DMS53 treated with DMSO at 0.1 percent for 48 hours (cell line): ENCODE data around the gene FIS1.
A peak's percentile ranks its signal among the peaks of the same experiment; 100 is the strongest.
"Not testable (repeated sequence)": the region's sequence is repeated elsewhere in the genome, so short reads cannot be mapped to it uniquely, and the experiment has no call there.

ENCODE experiments used
- DNase-seq: peaks from one replicate; lab custom pipeline; 2025; ENCODE audit not compliant: unreplicated experiment; lab: John Stamatoyannopoulos, UW

FIS1 gene

GRCh38 chr7:101258243-101258731, 13.4 kb upstream of the FIS1 start:
- no peak for DNase-seq

GRCh38 chr7:101255796-101256195, 10.9 kb upstream of the FIS1 start:
- no peak for DNase-seq

GRCh38 chr7:101253199-101253598, 8.3 kb upstream of the FIS1 start:
- DNase-seq = not testable (repeated sequence)

DNA sequence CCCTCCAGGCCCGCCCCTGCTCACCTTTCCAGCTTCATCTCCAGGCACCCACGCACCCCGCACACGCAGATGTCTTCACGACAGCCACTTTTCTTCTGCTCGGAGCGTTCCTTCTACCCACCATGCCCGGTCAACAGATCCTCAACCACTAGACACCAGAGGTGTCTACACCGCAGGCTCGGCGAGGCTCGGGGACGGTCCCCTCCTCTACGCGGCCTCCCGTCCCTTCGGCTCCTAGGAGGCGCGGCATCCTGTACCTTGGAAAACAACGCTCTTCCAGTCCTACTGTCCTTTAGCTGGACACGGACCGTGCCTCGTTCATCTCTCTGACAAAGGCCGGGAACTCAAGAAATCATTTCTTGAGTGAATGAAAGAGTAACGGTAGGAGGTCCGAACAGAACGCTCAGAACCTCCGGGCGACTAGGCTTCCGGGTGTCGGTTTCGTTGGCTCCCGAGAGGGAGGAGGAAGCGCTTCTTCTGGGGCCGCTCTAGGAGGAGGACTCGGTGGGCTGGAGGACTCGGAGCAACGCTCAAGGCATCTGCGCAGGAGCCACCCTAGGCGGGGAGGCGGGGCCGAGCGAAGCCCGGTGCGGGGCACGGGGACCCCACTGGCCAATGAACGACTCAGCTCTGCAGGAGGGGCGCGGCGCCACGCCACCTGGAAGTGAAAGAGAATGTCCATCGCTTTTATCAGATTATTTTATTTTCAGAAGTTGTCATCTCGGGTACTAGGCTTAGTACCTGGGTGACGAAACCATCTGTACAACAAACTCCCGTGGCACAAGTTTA, 7.2 kb upstream of the FIS1 start:
- peak; percentile 96 for DNase-seq

- DNase-seq = no peak
Measured at GRCh38 chr7:101250324-101250723, 5.4 kb upstream of the FIS1 start.

GRCh38 chr7:101248276-101248675, 3.4 kb upstream of the FIS1 start:
- DNase-seq = no peak

GRCh38 chr7:101245147-101245668, 327 bp upstream of the FIS1 start:
- no peak for DNase-seq

DNA sequence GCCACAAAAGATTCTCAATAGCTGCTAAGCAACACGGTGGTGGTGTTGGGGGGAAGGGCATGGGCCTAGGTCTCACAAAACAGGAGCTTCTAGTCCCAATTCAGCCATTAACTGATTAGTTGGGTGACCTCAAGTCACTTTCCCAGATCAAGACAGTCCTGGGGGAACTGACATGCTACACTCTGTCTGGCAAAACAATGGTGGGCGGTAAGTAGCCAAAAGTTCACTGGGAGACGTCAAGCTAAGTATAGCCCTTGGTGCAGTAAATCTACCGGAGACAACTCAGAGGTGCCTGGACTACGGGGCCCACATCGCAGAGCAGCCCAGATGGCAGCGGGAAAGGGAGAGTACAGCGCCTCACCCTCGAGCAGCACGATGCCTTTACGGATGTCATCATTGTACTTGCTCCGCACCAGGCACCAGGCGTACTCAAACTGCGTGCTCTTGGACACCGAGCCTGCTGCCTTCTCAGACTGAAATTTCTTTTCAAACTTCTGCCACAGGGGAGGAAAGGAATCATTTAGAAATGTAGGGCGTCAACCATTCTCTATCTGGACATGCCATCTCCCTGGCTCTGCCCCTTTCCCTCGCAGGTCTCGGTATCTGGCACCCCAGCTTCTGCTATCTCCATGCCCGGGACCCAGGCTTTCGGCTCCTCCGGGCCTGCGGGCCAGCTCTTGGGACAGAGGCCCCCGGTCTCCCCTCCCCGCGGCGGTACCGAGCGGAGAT, 1.1 kb downstream of the FIS1 start:
- DNase-seq = no peak

GRCh38 chr7:101241443-101242349, 3.2 kb downstream of the FIS1 start:
- DNase-seq = no peak

GRCh38 chr7:101241015-101241363, 3.9 kb downstream of the FIS1 start:
- DNase-seq = no peak

DNA sequence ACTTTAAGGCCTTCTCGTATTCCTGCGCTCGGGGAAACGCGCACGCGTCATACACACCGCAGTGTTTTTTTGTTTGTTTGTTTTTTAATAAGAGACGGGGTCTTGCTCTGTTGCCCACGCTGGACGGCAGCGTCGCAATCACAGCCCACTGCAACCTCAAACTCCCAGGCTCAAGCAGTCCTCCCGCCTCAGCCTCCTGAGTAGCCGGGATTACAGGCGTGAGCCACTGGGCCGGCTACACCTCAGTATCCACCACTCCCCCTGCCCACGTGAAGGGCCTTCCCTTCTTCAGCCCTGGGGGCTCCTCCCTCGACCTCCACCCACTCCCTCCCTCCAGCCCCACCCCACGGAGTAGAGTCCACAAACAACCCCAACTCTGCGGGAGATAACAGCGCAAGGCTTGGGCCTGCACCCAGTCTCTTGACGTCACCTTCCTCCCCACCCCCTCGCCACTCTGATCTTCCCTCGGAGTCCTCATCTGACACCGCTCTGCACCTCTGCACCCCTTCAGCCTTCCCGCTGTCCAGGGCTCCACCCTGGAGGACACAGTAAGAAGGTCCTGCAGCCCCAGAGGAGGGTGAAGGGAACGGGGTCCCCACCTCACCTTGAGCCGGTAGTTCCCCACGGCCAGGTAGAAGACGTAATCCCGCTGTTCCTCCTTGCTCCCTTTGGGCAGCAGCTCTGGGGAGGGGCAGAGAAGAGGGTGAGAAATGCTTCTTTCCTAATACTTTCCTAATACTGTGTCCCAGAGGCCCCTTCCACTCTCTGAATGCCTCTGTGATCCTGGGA, 4.5 kb downstream of the FIS1 start:
- DNase-seq = no peak

GRCh38 chr7:101239951-101240220, 5.0 kb downstream of the FIS1 start:
- no peak for DNase-seq

- no peak for DNase-seq
Measured at GRCh38 chr7:101239191-101239950, 5.5 kb downstream of the FIS1 start.

GRCh38 chr7:101238226-101239182, 6.4 kb downstream of the FIS1 start:
- DNase-seq = no peak

GRCh38 chr7:101237206-101238067, 7.4 kb downstream of the FIS1 start, which contains the start of gene CLDN15:
Gene CLDN15 (minus strand): TSS chr7:101237802. CDS start chr7:101237581, 221 bp downstream.
- DNase-seq = no peak

DNA sequence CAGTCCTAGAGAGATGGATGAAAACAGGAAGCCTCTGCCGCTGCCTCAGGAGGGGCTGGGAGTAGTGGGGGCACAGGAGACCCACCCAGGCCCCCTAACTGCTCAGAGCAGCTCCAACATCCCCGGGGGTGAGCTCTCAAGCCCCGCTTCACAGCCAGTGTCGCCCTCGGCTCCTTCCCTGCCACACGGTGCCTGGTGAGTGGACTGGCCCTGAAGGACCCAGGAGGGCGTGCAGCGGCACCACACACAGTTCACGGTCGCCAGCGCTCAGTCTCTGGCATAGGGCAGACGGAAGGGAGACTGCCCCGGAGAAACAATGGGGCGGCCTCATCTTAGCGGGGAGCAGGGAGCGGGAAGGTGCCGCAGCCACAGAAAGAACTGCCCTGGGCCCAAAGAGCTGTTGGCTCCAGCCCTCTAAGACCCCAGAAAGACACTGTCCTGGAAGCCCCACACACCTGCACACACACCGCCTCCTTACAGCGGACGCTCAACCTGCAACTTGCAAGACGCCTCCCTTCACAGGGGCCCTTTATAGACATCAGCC, 8.5 kb downstream of the FIS1 start:
- DNase-seq = no peak

DNA sequence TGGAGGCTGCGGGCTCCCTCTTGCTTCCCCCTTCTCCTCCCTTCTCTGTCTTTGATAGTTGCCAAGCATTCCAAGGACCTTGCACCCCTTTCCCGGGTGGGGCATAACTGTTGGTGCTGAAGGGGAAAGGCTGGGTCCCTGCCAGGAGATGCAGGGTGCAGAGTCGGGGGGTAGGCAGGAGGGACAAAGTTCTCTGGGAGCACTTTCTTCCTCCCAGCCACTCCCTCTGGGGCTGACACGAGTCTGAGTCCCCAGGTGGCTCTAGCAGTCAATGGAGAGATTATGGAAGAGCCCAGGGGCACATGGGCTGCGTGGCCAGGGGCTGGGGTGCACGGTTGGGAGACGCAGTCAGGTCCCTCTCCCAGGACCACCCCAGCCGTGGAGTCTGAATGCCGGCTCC, 9.4 kb downstream of the FIS1 start:
- DNase-seq = no peak
